ENCODE measurements around the gene CWC25. TPM values are rescaled to one million over a fixed set of nuclear protein-coding genes. Genes with fewer than 3 reads are reported as not detected.

The CWC25 gene
- total and polyA plus RNA-seq, 2 of the 13 experiments (the other 11 are each of a cell fraction or from before 2014, with no cell fraction given) = 15.6 to 22.7 TPM

GRCh38 chr17:38800237-38800760, 24.8 kb downstream of the CWC25 start (continued):
- no peak for TF ChIP-seq SP1 (IDR thresholded peaks at IDR 0.05)
- TF ChIP-seq SP1 (CRISPR knock-in tag; IDR thresholded peaks at IDR 0.05) = no peak
- no peak for TF ChIP-seq ZNF678 (CRISPR knock-in tag; IDR thresholded peaks at IDR 0.05)
- no peak for TF ChIP-seq RFXANK (CRISPR knock-in tag; IDR thresholded peaks at IDR 0.05)
- TF ChIP-seq ZNF451 (CRISPR knock-in tag; IDR thresholded peaks at IDR 0.05) = no peak
- TF ChIP-seq, protein P1, sequence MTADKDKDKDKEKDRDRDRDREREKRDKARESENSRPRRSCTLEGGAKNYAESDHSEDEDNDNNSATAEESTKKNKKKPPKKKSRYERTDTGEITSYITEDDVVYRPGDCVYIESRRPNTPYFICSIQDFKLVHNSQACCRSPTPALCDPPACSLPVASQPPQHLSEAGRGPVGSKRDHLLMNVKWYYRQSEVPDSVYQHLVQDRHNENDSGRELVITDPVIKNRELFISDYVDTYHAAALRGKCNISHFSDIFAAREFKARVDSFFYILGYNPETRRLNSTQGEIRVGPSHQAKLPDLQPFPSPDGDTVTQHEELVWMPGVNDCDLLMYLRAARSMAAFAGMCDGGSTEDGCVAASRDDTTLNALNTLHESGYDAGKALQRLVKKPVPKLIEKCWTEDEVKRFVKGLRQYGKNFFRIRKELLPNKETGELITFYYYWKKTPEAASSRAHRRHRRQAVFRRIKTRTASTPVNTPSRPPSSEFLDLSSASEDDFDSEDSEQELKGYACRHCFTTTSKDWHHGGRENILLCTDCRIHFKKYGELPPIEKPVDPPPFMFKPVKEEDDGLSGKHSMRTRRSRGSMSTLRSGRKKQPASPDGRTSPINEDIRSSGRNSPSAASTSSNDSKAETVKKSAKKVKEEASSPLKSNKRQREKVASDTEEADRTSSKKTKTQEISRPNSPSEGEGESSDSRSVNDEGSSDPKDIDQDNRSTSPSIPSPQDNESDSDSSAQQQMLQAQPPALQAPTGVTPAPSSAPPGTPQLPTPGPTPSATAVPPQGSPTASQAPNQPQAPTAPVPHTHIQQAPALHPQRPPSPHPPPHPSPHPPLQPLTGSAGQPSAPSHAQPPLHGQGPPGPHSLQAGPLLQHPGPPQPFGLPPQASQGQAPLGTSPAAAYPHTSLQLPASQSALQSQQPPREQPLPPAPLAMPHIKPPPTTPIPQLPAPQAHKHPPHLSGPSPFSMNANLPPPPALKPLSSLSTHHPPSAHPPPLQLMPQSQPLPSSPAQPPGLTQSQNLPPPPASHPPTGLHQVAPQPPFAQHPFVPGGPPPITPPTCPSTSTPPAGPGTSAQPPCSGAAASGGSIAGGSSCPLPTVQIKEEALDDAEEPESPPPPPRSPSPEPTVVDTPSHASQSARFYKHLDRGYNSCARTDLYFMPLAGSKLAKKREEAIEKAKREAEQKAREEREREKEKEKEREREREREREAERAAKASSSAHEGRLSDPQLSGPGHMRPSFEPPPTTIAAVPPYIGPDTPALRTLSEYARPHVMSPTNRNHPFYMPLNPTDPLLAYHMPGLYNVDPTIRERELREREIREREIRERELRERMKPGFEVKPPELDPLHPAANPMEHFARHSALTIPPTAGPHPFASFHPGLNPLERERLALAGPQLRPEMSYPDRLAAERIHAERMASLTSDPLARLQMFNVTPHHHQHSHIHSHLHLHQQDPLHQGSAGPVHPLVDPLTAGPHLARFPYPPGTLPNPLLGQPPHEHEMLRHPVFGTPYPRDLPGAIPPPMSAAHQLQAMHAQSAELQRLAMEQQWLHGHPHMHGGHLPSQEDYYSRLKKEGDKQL (CRISPR knock-in tag; IDR thresholded peaks at IDR 0.05; ENCODE audit: low read depth) = no peak
- no peak for TF ChIP-seq ADNP (CRISPR knock-in tag; IDR thresholded peaks at IDR 0.05)
- no peak for TF ChIP-seq PCBP1 (IDR thresholded peaks at IDR 0.05; ENCODE audit: borderline replicate concordance, low read depth, low read length)
- TF ChIP-seq FOSL1 (CRISPR knock-in tag; IDR thresholded peaks at IDR 0.05; ENCODE audit: borderline replicate concordance) = no peak
- TF ChIP-seq SMARCC2 (IDR thresholded peaks at IDR 0.05) = no peak
- TF ChIP-seq FOXJ3 (CRISPR knock-in tag; IDR thresholded peaks at IDR 0.05; ENCODE audit: borderline replicate concordance) = no peak; the same call in 1 of the 2 replicates
- no peak for TF ChIP-seq ZNF549 (CRISPR knock-in tag; IDR thresholded peaks at IDR 0.05)
- TF ChIP-seq, protein P2, sequence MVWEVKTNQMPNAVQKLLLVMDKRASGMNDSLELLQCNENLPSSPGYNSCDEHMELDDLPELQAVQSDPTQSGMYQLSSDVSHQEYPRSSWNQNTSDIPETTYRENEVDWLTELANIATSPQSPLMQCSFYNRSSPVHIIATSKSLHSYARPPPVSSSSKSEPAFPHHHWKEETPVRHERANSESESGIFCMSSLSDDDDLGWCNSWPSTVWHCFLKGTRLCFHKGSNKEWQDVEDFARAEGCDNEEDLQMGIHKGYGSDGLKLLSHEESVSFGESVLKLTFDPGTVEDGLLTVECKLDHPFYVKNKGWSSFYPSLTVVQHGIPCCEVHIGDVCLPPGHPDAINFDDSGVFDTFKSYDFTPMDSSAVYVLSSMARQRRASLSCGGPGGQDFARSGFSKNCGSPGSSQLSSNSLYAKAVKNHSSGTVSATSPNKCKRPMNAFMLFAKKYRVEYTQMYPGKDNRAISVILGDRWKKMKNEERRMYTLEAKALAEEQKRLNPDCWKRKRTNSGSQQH (CRISPR knock-in tag; IDR thresholded peaks at IDR 0.05; ENCODE audit: low read depth) = peak; percentile 17
- no peak for TF ChIP-seq DZIP1 (CRISPR knock-in tag; IDR thresholded peaks at IDR 0.05)
- TF ChIP-seq CREB1 (IDR thresholded peaks at IDR 0.05) = no peak
- TF ChIP-seq CREB1 (CRISPR knock-in tag; IDR thresholded peaks at IDR 0.05) = no peak
- TF ChIP-seq PRDM15 (CRISPR knock-in tag; IDR thresholded peaks at IDR 0.05) = no peak

Data from HepG2 (cell line).